HG03521 (cell line): Measurements from ENCODE around the gene NUP43.
"Not testable (repeated sequence)": the region's sequence is repeated elsewhere in the genome, so short reads cannot be mapped to it uniquely, and the experiment has no call there.

Source experiments
- ATAC-seq: cut with Tn5 transposase; IDR thresholded peaks from one replicate; pipeline ENCODE4 v1.9.1; 2021; ENCODE audit warnings: mild to moderate bottlenecking, moderate library complexity; ENCODE audit not compliant: unreplicated experiment

The NUP43 gene, protein sequence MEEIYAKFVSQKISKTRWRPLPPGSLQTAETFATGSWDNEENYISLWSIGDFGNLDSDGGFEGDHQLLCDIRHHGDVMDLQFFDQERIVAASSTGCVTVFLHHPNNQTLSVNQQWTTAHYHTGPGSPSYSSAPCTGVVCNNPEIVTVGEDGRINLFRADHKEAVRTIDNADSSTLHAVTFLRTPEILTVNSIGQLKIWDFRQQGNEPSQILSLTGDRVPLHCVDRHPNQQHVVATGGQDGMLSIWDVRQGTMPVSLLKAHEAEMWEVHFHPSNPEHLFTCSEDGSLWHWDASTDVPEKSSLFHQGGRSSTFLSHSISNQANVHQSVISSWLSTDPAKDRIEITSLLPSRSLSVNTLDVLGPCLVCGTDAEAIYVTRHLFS

DNA sequence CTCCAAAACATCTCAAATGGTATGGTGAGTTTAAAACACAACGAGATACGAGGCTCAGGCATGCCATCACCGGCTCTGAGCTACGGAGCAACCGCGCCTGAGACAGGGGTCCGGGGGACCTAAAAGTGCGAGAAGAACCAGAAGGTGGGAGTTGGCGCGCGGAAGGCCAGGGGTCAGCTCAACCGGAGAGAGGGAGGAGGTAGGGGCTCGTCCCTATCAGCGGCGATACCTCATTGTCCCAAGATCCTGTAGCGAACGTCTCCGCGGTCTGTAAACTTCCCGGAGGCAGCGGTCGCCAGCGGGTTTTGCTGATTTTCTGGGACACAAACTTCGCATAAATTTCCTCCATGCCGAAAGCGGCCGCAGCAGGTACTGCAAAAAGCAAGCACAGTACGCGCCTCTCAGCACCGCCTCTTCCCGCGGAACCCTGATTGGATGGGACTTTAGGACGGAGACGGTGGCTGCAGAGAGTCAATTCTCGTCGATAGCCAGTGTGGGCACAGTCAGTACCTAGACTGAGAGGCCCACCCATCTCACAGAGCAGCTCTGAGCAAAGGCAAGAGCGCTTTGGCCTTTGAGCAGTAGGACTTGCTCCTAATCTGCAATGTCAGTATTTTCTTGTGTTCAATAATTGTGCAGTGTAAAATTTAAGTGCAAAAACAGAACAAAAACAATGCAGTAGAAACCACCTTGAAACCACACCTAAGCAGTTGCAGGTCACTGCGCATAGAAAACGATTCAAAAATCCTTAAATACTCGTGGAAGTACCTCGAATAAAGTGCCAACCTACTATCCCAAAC lies at the start of gene NUP43:
NUP43 (minus strand) TSS at position 383 of the 800 bp plus-strand sequence; CDS start at position 349, 34 bp downstream.
- ATAC-seq, result peak; percentile 50

DNA sequence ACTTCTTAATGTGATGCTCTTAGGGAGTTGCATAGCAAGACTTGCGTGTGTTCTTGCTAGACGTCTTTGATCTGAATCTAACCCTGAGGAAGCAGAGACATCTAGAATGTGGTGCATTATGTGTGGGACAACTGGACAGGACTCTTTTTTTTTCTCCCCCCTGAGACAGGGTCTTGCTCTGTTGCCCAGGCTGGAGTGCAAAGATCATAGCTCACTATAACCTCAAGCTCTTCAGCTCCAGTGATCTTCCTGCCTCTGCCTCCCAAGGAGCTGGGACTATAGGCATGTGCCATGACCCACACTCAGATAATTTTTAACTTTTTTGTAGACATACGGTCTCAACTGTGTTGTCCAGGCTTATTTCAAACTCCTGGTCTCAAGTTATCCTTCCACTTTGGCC lies 37.2 kb upstream of the NUP43 start:
- no peak for ATAC-seq

DNA sequence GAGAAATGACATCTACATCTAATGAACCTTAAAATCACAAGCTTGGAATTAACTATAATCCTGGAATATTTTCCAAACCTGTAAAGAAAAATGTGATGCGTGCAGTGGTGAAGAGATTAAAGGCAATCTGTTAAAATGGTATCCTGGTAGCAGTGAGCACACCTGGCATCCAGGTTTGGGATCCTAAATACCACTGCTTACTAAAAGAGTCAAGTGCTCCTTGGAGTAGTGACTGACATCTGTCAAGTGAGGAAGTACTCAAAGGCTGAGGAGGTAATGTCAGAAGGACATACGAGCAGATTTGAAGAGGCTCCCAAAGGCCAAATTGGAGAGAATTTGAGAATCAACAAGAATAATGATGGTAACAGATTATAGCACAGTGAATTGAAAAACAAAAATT lies 36.0 kb upstream of the NUP43 start:
- ATAC-seq, result no peak

DNA sequence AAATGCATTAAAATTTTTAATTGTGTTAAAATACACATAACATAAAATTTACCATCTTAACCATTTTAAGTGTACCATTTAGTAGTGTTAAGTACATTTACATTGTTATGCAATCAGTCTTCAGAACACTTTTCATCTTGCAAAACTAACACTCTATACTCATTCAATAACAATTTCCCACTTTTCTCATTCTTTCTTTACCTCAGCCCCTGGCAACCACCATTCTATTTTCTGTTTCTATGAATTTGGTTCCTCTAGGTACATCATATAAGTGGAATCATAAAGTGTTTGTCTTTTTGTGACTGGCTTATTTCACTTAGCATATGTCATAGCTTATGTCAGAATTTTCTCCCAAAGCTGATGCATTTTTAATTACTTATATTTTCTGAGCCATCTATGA lies 35.4 kb upstream of the NUP43 start:
- no peak for ATAC-seq

DNA sequence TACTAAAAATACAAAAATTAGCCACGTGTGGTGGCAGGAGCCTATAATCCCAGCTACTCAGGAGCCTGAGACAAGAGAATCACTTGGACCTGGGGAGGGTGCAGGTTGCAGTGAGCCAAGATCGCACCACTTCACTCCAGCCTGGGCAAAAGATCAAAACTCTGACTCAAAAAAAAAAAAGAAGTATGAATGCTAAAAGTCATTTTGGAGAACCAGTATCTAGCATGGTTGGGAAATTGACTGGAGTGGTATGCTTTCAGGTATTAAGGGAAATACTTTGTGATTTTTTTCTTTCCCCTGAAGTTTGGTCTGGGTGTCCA lies 33.3 kb upstream of the NUP43 start:
- no peak for ATAC-seq

DNA sequence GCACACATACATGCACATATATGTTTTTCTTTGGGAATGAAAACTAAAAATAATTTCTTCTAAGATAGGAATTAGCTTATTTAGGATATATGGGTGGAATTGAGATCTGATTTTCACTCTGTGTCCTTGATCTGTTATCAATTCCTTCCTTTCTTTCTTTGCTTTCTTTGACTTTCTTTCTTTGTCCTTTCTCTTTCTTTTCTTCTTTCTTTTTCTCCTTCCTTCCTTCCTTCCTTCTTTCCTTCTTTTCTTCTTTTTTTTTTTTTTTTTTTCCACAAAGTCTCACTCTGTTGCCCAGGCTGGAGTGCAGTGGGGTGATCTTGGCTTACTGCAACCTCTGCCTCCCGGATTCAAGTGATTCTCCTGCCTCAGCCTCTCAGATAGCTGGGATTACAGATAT lies 31.3 kb upstream of the NUP43 start:
- ATAC-seq, result no peak

DNA sequence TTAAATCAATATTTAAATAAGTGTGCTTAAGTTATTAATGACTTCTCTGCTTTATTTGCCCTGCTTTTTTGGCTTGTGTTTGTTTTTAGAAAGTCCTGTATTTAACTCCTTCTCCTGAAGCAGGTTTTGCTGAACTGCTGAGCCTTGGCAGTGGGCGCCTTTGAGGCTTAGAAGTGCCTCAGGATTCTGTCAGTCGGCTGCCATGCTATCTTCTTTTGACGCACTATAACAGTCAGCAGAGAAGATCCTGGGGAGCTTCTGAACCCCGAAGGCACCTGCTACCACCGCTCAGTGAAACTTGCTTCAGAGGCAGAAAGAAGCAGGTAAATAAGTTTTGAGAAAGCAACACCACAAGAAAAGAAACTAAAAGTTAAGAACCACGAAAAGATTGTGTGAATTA lies 25.6 kb upstream of the NUP43 start:
- ATAC-seq, result no peak

DNA sequence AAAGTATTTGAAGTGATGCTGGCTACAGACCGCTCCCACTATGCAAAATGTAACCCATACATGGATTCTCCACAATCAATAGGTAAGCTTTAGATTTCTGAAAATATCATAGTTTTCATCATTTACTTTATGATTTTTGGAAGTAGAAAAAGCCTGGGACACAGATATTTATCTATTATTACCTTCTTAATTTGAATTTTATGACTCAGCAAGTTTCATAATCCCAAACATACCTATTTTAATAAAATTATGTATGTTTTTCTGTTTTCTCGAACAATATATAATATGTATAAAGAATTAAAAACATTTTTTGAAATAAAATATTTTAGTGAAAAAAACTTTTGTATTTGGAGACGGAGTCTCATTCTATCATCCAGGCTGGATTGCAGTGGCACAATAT lies 24.9 kb upstream of the NUP43 start:
- no peak for ATAC-seq

DNA sequence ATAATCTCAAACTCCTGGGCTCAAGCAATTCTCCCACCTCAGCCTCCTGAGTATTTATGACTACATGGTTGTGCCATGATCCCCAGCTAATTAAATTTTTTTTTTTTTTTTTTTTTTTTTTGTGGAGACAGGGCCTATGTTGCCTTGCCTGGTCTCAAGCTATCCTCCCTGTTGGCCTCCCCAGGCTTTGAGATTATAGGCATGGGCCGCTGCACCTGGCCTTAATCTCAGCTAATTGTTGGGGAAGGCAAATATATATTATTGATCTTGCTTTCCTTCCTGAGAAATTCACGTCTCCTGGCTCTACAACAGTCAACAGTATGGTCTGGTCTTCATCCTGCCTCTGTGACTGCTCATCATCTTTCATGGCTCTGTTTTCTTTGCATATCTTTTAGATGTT lies 23.3 kb upstream of the NUP43 start:
- no peak for ATAC-seq

DNA sequence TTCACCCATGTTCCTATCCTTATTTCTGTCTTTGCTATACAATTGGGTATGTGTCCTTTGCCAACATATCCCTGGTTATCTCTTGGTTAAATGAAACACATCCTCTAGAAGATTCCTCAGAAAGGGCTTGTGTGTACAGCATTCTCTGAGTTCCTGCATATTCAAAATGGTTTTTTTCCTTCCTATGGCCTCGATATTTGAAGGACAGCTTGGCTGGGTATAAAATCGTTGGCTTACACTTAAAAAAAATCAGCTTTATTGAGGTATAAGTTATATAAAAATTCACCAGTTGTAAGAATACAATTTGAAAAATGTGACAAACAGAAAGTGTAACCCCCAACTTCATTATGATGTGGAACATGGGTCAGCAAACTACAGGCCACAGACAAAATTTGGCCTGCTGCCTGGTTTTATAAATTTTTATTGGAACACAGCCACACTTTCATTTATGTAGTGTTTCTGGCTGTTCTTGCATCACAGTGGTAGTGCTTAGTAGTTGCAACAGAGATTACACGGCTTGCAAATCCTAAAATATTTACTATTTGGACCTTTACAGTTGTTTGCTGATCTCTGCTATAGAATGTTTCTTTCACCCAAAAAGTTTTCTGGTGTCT lies 19.9 kb upstream of the NUP43 start:
- ATAC-seq, result no peak

DNA sequence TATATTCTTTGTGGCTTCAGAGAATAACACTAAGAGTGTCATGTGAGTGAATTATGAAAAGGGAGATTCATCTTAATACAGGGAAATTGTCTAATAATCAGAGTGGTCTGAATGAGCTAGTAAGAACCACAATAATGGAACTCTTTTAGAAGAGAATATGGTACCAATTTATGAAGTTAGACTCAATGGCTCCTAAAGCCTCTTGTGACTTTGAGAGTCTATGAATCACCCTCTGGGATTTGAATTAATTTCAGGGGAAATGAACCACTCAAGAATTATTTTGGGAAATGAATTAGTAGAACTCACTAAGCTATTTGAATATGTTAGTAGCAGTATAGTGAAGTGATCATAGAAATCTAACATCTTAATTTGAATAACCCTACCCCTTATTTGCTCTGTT lies 17.5 kb upstream of the NUP43 start:
- no peak for ATAC-seq

DNA sequence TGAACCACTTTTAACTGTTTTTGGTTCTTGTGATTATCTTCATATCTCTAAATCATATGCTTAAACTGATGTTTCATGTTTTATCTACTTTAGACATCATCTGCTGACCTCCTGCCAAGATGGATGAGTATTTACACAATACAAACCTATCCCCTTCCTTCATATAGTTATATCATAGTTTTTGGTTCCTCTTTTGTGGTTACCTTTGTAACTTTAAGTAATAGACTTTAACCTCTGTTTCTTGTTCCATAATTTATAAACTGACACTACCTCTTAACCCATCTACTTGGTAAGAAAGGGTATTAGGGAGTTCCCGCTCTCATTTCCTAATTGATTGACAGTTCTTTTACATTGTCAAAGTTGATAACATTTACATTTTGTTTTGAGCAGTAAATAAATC lies 15.1 kb upstream of the NUP43 start:
- peak; percentile 95 for ATAC-seq

DNA sequence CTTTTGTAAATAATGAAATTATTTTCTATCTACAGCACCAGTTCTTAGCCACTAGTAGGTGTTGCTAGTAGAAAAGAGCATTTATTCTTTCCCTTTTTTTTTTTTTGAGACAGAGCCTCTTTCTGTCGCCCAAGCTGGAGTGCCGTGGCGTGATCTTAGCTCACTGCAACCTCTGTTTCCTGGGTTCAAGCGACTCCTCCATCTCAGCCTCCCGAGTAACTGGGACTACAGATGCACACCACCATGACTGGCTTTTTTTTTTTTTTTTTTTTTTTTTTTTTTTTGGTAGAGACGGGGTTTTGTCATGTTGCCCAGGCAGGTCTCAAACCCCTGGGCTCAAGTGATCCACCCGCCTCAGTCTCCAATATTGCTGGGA lies 9.9 kb upstream of the NUP43 start:
- ATAC-seq, result no peak

DNA sequence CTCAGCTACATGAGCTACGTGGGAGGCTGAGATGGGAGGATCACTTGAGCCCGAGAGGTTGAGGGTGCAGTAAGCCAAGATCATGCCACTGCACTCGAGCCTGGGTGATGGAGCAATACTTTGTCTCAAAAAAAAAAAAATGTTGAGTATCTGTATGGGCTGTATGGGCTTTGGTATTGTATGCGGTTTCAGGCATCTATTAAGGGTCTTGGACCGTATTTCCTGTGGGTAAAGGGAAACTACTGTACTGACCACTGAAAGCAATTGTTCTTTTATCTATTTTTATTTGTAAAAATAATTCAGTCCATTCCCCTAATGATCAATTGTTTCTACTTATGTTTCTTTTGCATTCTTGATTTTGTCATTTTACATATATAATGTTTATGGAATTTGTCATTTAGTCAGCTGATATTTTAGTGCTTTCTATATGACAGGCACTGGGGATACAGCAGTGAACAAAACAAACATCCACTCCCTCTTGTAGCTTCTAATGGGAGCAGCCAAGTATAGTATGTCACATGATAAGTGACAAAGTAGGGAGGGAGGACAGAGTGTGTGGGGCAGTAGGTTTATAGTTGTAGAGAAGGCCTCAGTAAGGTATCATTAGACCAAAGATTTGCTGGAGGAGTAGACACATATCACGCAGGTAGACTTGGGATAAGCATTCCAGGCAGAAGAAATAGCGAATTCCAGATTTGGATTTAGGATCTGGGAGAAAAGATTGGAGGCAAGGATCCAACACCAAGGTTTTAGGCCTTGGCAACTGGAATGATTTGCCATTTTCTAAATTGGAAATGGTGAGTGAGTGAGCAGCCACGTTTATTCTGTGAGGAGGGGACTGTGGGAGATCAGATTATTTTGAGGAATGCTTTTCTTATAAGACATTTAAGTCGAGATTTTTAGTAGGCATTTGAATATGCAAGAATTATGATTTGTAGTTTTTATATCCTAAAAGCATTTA lies 9.3 kb upstream of the NUP43 start:
- peak; percentile 64 for ATAC-seq

DNA sequence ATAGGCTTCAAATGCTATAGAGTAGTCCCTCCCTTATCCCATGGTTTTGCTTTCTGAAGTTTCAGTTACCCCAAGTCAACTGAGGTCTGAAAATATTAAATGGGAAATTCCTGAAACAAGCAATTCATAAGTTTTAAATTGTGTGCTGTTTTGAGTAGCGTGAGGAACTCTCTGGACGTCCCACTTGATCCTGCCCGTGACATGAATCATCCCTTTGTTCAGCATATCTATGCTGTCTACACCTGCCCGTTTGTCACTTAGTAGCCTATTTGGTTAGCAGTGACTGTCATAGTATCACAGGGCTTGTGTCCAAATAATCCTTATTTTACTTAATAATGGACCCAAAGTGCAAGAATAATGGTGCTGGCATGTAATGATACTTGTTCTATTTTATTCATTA lies 8.2 kb upstream of the NUP43 start:
- ATAC-seq, result no peak

DNA sequence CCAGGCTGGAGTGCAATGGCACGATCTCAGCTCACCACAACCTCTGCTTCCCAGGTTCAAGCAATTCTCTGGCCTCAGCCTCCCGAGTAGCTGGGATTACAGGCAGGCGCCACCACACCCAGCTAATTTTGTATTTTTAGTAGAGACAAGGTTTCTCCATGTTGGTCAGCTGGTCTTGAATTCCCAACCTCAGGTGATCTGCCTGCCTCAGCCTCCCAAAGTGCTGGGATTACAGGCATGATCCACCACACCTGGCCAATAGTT lies 7.0 kb upstream of the NUP43 start:
- ATAC-seq, result not testable (repeated sequence)

DNA sequence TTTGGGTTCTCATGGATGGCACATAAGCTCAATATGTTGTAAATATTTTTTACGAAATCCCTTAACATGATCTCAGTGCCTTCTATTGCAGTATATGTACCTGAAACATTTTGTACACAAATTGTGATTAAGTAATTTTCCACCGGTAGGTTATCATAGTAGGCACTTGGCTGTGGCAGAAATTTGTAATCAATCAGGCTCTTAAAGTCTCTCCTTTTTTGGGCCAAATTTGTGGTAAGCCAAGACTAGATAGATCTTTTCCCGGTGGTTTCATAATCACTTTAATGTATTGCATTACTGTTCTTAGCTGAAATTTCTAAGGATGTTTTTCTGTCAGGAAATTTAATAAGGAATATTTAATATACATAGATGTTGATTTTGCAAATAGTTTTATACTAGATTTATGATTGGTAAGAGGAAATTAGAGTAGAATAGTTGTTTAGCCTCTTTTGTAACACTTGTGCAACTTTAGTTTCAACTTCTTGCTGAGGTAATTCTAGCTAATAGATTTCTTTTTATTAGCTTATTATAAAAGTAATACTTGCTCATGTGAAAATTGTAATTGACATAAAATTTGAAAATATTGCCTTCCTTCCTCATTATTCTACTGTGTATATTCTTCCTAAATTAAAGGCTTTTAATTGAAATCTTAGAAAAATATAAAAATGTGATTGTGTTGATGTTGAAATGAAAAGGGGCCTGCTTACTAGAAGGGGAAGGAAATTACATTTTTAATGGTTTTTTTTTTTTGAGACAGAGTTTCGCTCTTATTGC lies 6.5 kb upstream of the NUP43 start:
- no peak for ATAC-seq

DNA sequence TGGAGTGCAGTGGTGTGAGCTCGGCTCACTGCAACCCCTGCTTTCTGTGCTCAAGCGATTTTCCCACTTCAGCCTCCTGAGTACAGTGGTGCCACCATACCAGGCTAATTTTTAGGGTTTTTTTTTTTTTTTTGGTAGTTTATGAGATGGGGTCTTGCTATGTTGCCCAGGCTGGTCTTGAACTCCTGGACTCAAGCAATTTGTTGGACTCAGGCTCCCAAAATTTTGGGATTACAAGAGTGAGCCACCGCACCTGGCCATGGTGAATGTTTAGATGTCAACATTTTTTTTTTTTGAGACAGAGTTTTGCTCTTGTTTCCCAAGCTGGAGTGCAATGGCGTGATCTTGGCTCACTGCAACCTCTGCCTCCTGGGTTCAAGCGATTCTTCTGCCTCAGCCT lies 5.6 kb upstream of the NUP43 start:
- not testable (repeated sequence) for ATAC-seq

DNA sequence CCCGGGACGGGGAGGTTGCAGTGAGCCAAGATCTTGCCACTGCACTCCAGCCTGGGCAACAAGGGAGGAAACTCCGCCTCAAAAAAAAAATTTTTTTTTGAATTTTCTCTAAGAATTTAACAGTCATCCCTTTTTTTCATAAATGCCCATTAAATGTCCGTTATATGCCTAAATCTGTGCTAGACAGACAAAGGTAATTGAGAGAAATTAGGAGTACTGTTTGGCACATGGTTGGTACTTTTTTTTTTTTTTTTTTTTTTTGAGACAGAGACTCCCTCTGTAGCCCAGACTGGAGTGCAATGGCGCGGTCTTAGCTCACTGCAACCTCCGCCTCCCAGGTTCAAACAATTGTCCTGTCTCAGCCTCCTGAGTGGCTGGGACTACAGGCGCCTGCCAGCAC lies 4.9 kb upstream of the NUP43 start:
- ATAC-seq, result no peak

DNA sequence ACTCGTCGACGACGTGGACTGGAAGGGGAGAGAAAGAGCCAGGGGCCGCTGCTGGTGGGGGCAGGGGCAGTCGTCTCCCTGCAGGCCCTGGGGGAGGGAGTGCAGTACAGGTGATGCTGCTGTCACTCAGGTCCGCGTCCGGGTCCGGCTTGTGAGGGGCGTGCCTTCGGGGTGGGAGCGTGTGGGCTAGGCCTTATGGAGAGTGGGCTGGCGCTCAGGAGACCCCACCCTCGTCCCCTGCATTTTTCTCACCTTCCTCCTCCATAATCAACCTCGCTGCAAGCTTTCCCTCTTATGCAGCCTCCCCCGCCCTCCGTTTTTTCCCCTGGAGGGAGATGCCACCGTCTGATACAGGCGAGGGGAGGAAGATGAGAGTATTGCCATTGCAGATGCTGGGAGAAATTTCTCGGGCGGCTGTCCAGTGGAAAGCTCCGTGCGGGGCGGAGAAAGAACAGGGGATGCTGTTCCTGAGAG lies 3.8 kb upstream of the NUP43 start:
- ATAC-seq, result peak; percentile 20
